Prostate gland (tissue), 2 donors: ENCODE measurements around the gene EFR3B. TPM values are rescaled to one million over a fixed set of nuclear protein-coding genes. Genes with fewer than 3 reads are reported as not detected.

Experiments
- DNase-seq: peaks from one replicate; pipeline ENCODE4 v3.0.0-alpha.2; 2019; ENCODE audit warnings: low spot score
- H3K27ac ChIP-seq, 2 donors: fragments of 200-600 bp; sonication (generic); 2 replicates each; pipeline ENCODE4 v1.5.1; 2017 to 2019
- H3K27me3 ChIP-seq: fragments of 200-600 bp; sonication (generic); replicated peaks from 2 replicates; pipeline ENCODE4 v1.5.1; 2019; ENCODE audit not compliant: insufficient read depth
- H3K36me3 ChIP-seq, 2 donors: fragments of 200-600 bp; sonication (generic); 1 replicate in 1 of 2; 2 replicates in 1 of 2; pipeline versions ENCODE4 v1.5.1 to v1.8.1; 2017 to 2019
- H3K4me1 ChIP-seq: fragments of 200-600 bp; sonication (generic); replicated peaks from 2 replicates; pipeline ENCODE4 v1.5.1; 2019
- H3K4me3 ChIP-seq, 2 donors: fragments of 200-600 bp; sonication (generic); 2 replicates each; pipeline ENCODE4 v1.5.1; 2017 to 2019
- H3K9me3 ChIP-seq: fragments of 200-600 bp; sonication (generic); 2 replicates; pipeline ENCODE4 v1.5.1; 2017
- POLR2A ChIP-seq: fragments of 450-650 bp; IDR thresholded peaks from one replicate; pipeline ENCODE4 v1.6.1; 2016; ENCODE audit warnings: antibody characterized with exemption, mild to moderate bottlenecking
- POLR2AphosphoS5 ChIP-seq: sonication (generic); formaldehyde crosslinking; IDR thresholded peaks from one replicate; pipeline ENCODE4 v1.6.1; 2017; ENCODE audit warnings: antibody characterized with exemption
- WGBS: methylation state at CpG from one replicate; pipeline ENCODE4 v1.1.5; 2018; 5-methylcytosine and 5-hydroxymethylcytosine counted together
- intact Hi-C: fragments of 100-400 bp; cut with DNase I; formaldehyde crosslinking; loops from one replicate; pipeline ENCODE4 v1.14.2; 2022
- total RNA-seq, 2 donors: library from RNA; depleted of rRNA; stranded (reverse); fragments of >200 nt; gene quantifications; one replicate each; pipeline ENCODE4 v1.1.0, GENCODE V29; 2016
- TF ChIP-seq, protein P1 (sequence below), 4 experiments: fragments of 200-600 bp in 2 of 4; fragments of 450-650 bp in 2 of 4; sonication (generic) in 2 of 4; IDR thresholded peaks; 1 replicate in 3 of 4; 2 replicates in 1 of 4; pipeline ENCODE4 v1.5.1; 2016 to 2019; ENCODE audit warnings: antibody characterized with exemption in 4 of 4, mild to moderate bottlenecking in 2 of 4, moderate library complexity in 2 of 4

EFR3B gene
- total RNA-seq, 2 donors from 2014 or later = 0.14 to 1.6 TPM

DNA sequence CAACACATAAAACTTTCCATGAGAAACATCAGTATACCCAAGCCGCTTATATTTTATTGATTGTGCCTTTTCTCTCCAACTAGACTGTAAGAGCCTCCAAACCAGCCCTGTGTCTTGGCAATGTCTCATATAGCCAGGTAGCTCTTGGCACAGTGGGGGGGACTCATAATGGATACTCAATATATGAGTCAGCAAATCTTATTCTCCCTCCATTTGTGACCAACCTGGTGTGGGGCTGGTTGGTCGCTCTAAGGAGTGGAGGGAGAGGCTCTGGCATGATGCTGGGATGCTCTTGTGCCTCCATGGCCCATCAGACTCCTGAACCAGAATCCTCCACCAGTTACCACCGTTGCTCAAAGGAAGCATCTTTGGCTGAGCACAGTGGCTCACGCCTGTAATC is 32.0 kb downstream of the EFR3B start:
- Histone ChIP-seq H3K9me3 (no peaks in the 10 kb centered on the region), H3K27ac (no peak overlapping the region), H3K36me3 (no peaks in the 10 kb centered on the region), H3K4me3 (no peak overlapping the region), H3K27me3 (no peaks in the 10 kb centered on the region), H3K4me1 (no peaks in the 10 kb centered on the region)
- intact Hi-C loops = no loop called here
- no peak for DNase-seq
- TF ChIP-seq POLR2A (no peak), POLR2AphosphoS5 (no peak)
- TF ChIP-seq, protein P1, sequence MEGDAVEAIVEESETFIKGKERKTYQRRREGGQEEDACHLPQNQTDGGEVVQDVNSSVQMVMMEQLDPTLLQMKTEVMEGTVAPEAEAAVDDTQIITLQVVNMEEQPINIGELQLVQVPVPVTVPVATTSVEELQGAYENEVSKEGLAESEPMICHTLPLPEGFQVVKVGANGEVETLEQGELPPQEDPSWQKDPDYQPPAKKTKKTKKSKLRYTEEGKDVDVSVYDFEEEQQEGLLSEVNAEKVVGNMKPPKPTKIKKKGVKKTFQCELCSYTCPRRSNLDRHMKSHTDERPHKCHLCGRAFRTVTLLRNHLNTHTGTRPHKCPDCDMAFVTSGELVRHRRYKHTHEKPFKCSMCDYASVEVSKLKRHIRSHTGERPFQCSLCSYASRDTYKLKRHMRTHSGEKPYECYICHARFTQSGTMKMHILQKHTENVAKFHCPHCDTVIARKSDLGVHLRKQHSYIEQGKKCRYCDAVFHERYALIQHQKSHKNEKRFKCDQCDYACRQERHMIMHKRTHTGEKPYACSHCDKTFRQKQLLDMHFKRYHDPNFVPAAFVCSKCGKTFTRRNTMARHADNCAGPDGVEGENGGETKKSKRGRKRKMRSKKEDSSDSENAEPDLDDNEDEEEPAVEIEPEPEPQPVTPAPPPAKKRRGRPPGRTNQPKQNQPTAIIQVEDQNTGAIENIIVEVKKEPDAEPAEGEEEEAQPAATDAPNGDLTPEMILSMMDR (IDR thresholded peaks at IDR 0.05) = no peak
- 94% methylated on average over 4 of the region's 4 CpGs for WGBS

DNA sequence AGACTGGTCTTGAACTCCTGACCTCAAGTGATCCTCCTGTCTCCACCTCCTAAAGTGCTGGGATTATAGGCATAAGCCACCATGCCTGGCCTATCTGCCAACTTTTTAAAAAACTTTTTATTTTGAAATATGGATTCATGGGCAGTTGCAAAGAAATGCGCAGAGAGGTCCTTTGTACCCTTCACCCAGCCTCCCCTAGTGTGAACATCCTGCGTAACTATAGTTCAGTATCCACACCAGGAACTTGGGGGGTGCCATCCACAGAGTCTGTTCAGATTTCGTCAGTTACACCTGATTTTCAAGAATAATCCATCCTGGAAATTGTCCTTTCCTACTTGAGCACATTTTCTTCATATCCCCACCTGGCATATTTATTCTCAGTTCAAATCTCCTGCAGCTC is 33.0 kb downstream of the EFR3B start:
- no peak for TF ChIP-seq POLR2A
- TF ChIP-seq POLR2AphosphoS5 = no peak
- TF ChIP-seq, protein P1 (IDR thresholded peaks at IDR 0.05) = no peak
- intact Hi-C loops = no loop called here
- no peaks in the 10 kb centered on the region for H3K4me1 ChIP-seq
- no peaks in the 10 kb centered on the region for H3K36me3 ChIP-seq
- DNase-seq = no peak
- H3K27me3 ChIP-seq = no peaks in the 10 kb centered on the region
- WGBS = 99% methylated on average over 3 of the region's 3 CpGs
- H3K4me3 ChIP-seq = no peak overlapping the region
- no peak overlapping the region for H3K27ac ChIP-seq
- H3K9me3 ChIP-seq = no peaks in the 10 kb centered on the region

DNA sequence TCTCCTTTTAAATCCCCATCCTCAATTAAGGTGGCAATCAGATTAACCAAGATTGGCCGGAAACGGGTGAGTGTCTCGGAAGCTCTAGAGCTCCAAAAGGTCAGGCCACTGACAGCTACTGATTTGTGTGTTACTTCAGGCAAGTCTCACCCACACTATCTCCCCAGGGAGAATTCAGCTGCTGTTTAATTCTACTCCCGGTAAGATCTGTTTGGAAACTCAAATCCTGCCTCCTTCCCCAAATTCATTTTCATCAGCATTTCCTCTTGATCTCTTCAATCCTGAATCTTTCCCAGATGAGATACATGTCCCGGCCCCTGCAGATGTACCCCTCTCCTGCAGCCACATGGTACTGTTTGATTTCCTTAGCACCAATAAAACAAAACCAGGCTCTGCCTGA is 34.9 kb downstream of the EFR3B start:
- intact Hi-C loops = no loop called here
- no peak overlapping the region for H3K27ac ChIP-seq
- no peaks in the 10 kb centered on the region for H3K27me3 ChIP-seq
- 75% methylated on average over 5 of the region's 5 CpGs for WGBS
- no peaks in the 10 kb centered on the region for H3K9me3 ChIP-seq
- H3K4me3 ChIP-seq = no peak overlapping the region
- no peaks in the 10 kb centered on the region for H3K4me1 ChIP-seq
- no peak for DNase-seq
- H3K36me3 ChIP-seq = no peaks in the 10 kb centered on the region
- no peak for TF ChIP-seq POLR2AphosphoS5

DNA sequence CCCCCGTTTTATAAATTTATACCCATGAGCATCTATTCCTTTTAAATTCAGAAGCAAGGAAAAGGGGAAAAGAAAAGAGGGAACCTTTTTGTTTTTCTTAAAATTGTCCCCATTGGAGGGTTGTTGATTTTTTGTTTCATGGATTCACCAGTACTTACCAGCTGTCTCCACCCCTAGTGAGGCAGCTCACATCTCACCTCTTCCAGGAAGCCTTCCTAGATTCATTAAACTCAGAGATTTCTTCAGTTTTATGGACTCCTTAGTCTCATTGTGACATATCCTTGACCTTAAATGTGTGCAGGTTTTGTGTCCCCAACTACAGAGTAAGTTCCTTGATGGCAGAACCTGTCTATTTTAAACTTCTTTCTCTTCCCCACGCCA is 35.9 kb downstream of the EFR3B start:
- DNase-seq = no peak
- no peaks in the 10 kb centered on the region for H3K9me3 ChIP-seq
- intact Hi-C loops = no loop called here
- H3K27ac ChIP-seq = no peak overlapping the region
- no peaks in the 10 kb centered on the region for H3K4me1 ChIP-seq
- TF ChIP-seq POLR2AphosphoS5 (no peak), POLR2A (no peak)
- TF ChIP-seq, protein P1 (IDR thresholded peaks at IDR 0.05) = no peak
- WGBS = 72% methylated on average over 2 of the region's 2 CpGs
- H3K27me3 ChIP-seq = no peaks in the 10 kb centered on the region
- H3K4me3 ChIP-seq = no peak overlapping the region
- H3K36me3 ChIP-seq = no peaks in the 10 kb centered on the region

DNA sequence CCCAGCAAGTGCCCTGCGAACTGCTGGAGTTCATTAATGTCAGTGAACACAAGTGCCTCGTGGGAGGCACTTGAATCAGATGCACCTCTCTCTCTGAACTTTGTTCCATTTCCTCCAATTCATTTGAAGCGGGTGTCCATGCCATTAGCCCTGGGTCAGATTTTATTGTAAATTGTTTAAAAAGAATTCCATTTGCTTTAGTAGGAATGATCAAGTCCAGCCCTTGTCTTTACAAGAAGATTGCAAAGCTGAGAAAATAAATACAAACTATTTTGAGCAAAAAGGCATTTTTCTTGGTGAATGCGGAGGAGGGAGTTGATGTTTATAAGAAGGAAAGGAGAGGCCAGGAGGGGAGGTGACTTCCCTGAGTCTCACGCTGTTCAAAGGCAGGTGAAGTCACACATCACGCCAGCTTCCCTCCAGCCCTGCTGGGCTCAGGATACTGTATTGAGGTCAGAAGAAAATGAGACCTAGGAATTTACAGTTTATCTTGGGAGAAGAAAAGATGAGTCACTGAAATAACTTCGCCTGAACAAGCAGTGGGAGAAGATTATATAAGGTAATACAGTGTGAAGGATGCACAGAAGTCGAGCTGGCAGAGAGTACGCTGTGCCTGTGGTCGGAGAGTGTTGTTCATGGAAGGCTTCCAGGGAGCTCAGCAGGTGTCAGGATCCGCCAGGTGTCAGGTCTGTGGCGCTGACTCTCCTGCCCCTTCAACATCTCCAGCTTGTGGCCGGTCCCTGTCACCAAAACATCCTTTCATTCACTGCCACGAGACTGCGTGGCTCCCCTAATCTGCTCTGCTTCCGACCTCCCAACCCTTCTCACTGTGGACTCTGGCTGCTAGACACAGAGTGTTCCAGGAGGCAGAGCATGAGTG is 36.5 kb downstream of the EFR3B start:
- H3K4me1 ChIP-seq = no peaks in the 10 kb centered on the region
- TF ChIP-seq POLR2A (no peak), POLR2AphosphoS5 (no peak)
- TF ChIP-seq, protein P1 (IDR thresholded peaks at IDR 0.05) = no peak
- no peak overlapping the region for H3K4me3 ChIP-seq
- intact Hi-C loops = no loop called here
- WGBS = 17% methylated on average over 16 of the region's 16 CpGs
- H3K9me3 ChIP-seq = no peaks in the 10 kb centered on the region
- peak; percentile 26 for DNase-seq
- no peaks in the 10 kb centered on the region for H3K36me3 ChIP-seq
- H3K27ac ChIP-seq = no peak overlapping the region
- H3K27me3 ChIP-seq = no peaks in the 10 kb centered on the region
